Stimulated activated naive CD8-positive, alpha-beta T cell treated with anti-CD3 and anti-CD28 coated beads, Interleukin-15, Interleukin-2, amounts not matched to agents 100 ng/mL and 50 ng/mL, for 24 hours (primary cell): ENCODE results near the gene SGSM1.

Experiments
- H3K27ac Mint-ChIP-seq: one replicate; pipeline ENCODE4 v1.8.0; 2021; ENCODE audit warnings: mild to moderate bottlenecking, mixed read lengths
- H3K27me3 Mint-ChIP-seq: one replicate; pipeline ENCODE4 v1.8.0; 2021; ENCODE audit warnings: mixed read lengths
- H3K36me3 Mint-ChIP-seq: one replicate; pipeline ENCODE4 v1.8.0; 2021; ENCODE audit warnings: low read depth, mixed read lengths
- H3K4me1 Mint-ChIP-seq: one replicate; pipeline ENCODE4 v1.8.0; 2021; ENCODE audit warnings: low read depth, mixed read lengths
- H3K4me3 Mint-ChIP-seq: one replicate; pipeline ENCODE4 v1.8.0; 2021; ENCODE audit warnings: mild to moderate bottlenecking, mixed read lengths
- H3K9me3 Mint-ChIP-seq: one replicate; pipeline ENCODE4 v1.8.0; 2021; ENCODE audit warnings: mixed read lengths

SGSM1 gene

GRCh38 chr22:24845041-24845898, 39.3 kb downstream of the SGSM1 start:
- Mint-ChIP-seq H3K4me3 (no peak overlapping the region), H3K9me3 (no peaks in the 10 kb centered on the region), H3K36me3 (no peaks in the 10 kb centered on the region), H3K27me3 (no peaks in the 10 kb centered on the region), H3K27ac (no peak overlapping the region), H3K4me1 (peaks cover 8% of the 10 kb centered on the region)

GRCh38 chr22:24847490-24847889, 41.5 kb downstream of the SGSM1 start:
- peaks cover 8% of the 10 kb centered on the region for H3K4me1 Mint-ChIP-seq
- no peaks in the 10 kb centered on the region for H3K9me3 Mint-ChIP-seq
- no peaks in the 10 kb centered on the region for H3K36me3 Mint-ChIP-seq
- H3K27ac Mint-ChIP-seq = no peak overlapping the region
- no peaks in the 10 kb centered on the region for H3K27me3 Mint-ChIP-seq
- H3K4me3 Mint-ChIP-seq = no peak overlapping the region

- H3K36me3 Mint-ChIP-seq = no peaks in the 10 kb centered on the region
- no peaks in the 10 kb centered on the region for H3K9me3 Mint-ChIP-seq
- no peak overlapping the region for H3K4me3 Mint-ChIP-seq
- H3K27ac Mint-ChIP-seq = no peak overlapping the region
- H3K27me3 Mint-ChIP-seq = no peaks in the 10 kb centered on the region
- H3K4me1 Mint-ChIP-seq = peaks cover 8% of the 10 kb centered on the region
These were observed 42.7 kb downstream of the SGSM1 start for GRCh38 chr22:24848559-24849168.

GRCh38 chr22:24855794-24856193, 49.8 kb downstream of the SGSM1 start:
- no peak overlapping the region for H3K27ac Mint-ChIP-seq
- H3K36me3 Mint-ChIP-seq = no peaks in the 10 kb centered on the region
- H3K4me3 Mint-ChIP-seq = no peak overlapping the region
- H3K9me3 Mint-ChIP-seq = no peaks in the 10 kb centered on the region
- no peaks in the 10 kb centered on the region for H3K4me1 Mint-ChIP-seq
- no peaks in the 10 kb centered on the region for H3K27me3 Mint-ChIP-seq

DNA sequence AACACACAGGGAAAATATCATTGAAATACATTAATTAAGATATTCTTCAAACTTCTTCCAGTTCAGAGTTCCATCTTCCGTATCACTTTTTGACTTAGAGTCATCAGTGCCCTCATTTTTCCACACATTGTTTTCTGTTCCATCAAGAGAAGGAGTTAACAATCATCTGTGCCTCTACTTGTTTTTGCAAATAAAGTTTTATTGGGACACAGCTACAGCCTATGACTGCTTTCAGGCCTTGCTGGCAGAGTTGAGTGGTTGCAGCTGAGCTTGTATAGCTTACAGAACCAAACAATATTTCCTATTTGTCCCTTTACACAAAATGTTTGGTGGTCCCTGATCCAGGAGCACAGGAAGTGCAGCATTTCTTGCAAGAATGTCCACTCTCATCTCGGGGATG, 51.6 kb downstream of the SGSM1 start:
- no peaks in the 10 kb centered on the region for H3K27me3 Mint-ChIP-seq
- no peaks in the 10 kb centered on the region for H3K4me1 Mint-ChIP-seq
- no peak overlapping the region for H3K27ac Mint-ChIP-seq
- H3K36me3 Mint-ChIP-seq = no peaks in the 10 kb centered on the region
- no peaks in the 10 kb centered on the region for H3K9me3 Mint-ChIP-seq
- H3K4me3 Mint-ChIP-seq = no peak overlapping the region

- Mint-ChIP-seq H3K4me1 (no peaks in the 10 kb centered on the region), H3K27ac (no peak overlapping the region), H3K4me3 (no peak overlapping the region), H3K27me3 (no peaks in the 10 kb centered on the region), H3K9me3 (no peaks in the 10 kb centered on the region), H3K36me3 (no peaks in the 10 kb centered on the region)
These were observed 53.6 kb downstream of the SGSM1 start for GRCh38 chr22:24859587-24859986.

DNA sequence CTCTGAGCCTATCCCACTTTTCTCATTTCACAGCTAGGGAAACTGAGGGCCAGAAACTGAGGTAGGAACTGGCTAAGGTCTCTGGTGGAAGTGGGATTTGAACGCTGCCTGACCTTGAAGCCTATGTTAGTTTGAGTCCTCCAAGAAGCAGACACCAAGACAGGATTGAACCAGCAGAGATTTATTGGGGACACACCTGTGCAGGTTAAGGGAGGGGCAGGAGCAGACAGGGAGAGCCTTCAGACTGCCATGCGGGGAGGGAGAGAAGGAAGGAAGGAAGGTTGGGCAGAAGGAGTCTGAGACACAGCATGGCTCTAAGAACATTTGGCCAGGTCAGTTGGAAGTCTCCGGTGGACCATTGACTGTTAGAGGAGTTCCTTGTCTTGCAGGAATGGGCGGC, 59.5 kb downstream of the SGSM1 start:
- H3K4me1 Mint-ChIP-seq = no peaks in the 10 kb centered on the region
- no peaks in the 10 kb centered on the region for H3K36me3 Mint-ChIP-seq
- no peak overlapping the region for H3K27ac Mint-ChIP-seq
- no peaks in the 10 kb centered on the region for H3K9me3 Mint-ChIP-seq
- H3K27me3 Mint-ChIP-seq = no peaks in the 10 kb centered on the region
- no peak overlapping the region for H3K4me3 Mint-ChIP-seq

DNA sequence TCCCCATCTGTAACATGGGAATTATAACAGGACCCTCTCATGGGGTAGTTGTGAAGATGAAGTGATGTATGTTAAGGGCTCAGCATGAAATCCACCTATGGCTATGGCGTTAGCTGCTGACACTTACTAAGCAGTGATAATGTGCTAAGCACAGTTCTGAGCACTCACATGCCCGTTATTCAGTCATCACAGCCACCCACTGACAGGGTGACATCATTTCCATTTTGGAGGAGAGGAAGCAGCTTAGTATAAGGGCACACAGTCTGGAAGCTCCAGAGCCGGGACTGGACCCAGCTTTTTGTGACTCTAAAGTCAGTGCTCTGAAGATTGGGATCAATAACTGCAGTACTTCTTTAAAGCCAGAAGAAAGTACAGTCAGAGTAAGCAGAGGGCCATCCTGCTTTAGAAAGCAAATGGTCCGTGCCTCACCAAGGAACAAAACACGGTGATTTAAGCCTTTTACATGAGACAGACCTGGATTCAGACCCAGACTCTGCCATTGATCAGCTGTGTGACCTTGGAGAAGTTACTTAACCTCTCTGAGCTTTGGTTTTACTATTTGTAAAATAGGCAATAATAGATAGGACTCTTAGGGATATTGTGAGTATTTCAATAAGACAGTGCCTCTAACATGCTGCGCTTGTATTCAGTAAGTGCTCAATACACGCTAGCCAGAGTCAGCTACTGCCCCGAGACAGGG, 61.5 kb downstream of the SGSM1 start:
- Mint-ChIP-seq H3K4me3 (no peak overlapping the region), H3K27me3 (no peaks in the 10 kb centered on the region), H3K36me3 (no peaks in the 10 kb centered on the region), H3K4me1 (no peaks in the 10 kb centered on the region), H3K27ac (no peak overlapping the region), H3K9me3 (no peaks in the 10 kb centered on the region)

DNA sequence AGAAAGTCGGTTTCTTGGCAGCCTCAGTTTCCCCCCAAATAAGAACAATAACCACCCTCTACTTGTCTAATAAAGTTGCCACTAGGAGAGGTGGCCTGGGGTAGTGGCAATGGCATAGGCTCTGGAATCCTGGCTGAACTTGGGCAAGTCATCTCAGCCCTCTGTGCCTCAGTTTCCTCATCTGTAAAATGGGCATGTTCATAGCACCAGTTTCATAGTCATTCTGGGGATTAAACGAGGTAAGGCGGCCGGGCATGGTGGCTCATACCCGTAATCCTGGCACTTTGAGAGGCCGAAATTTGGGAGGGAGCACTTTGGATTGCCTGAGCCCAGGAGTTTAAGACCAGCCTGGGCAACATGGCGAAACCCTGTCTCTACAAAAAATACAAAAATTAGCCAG, 63.0 kb downstream of the SGSM1 start:
- no peaks in the 10 kb centered on the region for H3K27me3 Mint-ChIP-seq
- no peak overlapping the region for H3K27ac Mint-ChIP-seq

DNA sequence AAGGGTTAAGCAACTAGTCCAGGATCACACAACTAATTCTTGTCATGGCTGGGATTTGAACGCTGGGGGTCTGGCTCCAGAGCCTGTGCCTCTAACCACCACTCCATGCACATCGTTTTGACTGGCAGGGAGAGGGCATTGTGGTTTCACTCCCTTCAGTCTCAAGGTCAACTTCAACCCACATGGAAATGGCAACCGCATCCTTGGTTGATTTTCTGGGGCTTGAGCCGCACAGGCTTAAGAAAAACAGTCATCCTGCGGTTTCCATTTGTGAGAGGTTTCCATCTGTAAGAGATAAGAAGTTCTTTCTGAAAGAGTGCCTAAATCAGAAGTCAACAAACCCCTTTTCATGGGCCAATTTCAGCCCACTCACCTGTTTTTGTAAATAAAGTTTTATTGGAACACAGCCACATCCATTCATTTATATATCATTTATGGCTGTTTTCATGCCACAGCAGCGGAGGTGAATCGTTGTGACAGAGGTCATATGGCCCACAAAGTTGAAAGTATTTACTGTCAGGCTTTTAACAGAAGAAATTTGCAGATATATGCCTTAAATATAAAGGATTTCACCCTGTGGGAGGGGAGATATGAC, 65.7 kb downstream of the SGSM1 start:
- no peak overlapping the region for H3K27ac Mint-ChIP-seq
- H3K4me3 Mint-ChIP-seq = no peak overlapping the region
- H3K9me3 Mint-ChIP-seq = no peaks in the 10 kb centered on the region
- H3K36me3 Mint-ChIP-seq = no peaks in the 10 kb centered on the region
- no peaks in the 10 kb centered on the region for H3K27me3 Mint-ChIP-seq
- no peaks in the 10 kb centered on the region for H3K4me1 Mint-ChIP-seq

More for the DNA sequence above, 63.0 kb downstream of the SGSM1 start:
- H3K4me1 Mint-ChIP-seq = no peaks in the 10 kb centered on the region
- no peaks in the 10 kb centered on the region for H3K36me3 Mint-ChIP-seq
- H3K4me3 Mint-ChIP-seq = no peak overlapping the region
- no peaks in the 10 kb centered on the region for H3K9me3 Mint-ChIP-seq

DNA sequence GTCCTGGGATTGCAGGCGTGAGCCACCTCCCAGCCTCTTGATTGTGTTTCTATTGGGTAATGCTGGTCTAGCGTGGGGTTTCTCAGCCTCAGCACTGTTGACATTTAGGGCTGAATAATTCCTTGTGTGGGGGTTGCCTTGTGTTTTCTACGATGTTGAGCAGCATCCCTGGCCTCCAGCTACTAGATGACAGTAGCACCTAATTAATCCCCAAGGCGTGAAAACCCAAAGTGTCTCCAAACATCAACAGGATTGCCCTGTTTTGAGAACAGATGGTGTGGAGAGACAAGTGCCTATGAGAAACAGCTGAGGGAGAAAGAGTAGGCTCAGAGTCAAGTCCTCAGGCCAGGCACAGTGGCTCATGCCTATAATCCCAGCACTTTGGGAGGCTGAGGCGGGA, 67.2 kb downstream of the SGSM1 start:
- Mint-ChIP-seq H3K27ac (no peak overlapping the region), H3K9me3 (no peaks in the 10 kb centered on the region), H3K27me3 (no peaks in the 10 kb centered on the region), H3K4me3 (no peak overlapping the region), H3K36me3 (no peaks in the 10 kb centered on the region), H3K4me1 (no peaks in the 10 kb centered on the region)

DNA sequence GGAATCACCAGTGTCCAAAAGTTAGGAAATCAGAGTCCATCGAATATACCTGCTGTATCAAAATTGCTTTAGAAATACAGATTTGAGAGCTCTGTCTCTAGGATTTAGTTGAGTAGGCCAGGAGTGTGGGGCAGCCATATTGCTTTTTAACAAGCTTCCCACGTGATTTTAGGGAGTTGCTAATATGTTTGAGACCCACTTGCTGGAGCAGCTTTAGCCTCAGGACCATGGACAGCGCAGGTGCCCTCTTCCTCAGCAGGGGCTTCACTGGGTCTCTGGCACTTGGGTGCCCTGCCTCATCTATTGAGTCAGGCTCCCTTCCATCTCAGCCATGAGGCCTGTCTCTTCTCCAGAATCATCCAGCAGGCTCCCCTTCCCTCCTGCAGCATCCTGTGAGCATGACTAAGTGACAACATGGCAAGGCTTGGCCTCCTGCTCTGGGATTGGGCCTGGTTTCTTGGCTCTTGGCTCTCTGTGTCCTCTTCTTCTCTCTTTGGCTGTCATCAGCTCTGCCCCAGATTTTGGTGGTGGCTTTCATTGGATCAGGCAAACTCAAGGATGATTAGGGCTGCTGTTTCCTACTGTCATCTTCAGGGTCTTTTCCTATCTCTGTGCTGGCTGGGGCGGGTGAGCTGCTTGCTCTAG, 70.0 kb downstream of the SGSM1 start:
- no peaks in the 10 kb centered on the region for H3K36me3 Mint-ChIP-seq
- H3K4me3 Mint-ChIP-seq = no peak overlapping the region
- H3K27me3 Mint-ChIP-seq = no peaks in the 10 kb centered on the region
- no peaks in the 10 kb centered on the region for H3K4me1 Mint-ChIP-seq
- H3K9me3 Mint-ChIP-seq = no peaks in the 10 kb centered on the region
- no peak overlapping the region for H3K27ac Mint-ChIP-seq

DNA sequence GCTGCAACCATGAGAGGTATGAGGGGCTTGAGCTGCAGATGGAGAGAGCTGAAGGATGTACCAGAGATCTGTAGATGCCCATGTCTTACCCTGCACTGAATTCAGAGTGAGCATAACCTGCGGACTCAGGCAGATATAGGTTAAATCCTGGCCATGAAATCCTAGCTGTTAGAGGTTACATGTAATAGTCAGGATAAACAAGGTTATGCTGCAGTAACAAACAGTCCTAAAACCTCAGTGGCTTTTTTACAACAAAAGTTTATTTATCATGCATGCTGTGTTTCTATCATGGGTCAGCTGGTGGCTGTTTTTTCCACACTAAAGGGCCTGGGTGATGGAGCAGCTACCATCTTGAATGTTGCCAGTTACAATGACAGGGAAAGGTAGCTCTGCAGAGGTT, 70.7 kb downstream of the SGSM1 start:
- no peaks in the 10 kb centered on the region for H3K4me1 Mint-ChIP-seq
- no peak overlapping the region for H3K27ac Mint-ChIP-seq
- H3K9me3 Mint-ChIP-seq = no peaks in the 10 kb centered on the region
- H3K4me3 Mint-ChIP-seq = no peak overlapping the region
- H3K27me3 Mint-ChIP-seq = no peaks in the 10 kb centered on the region
- no peaks in the 10 kb centered on the region for H3K36me3 Mint-ChIP-seq

GRCh38 chr22:24878969-24879368, 73.0 kb downstream of the SGSM1 start:
- H3K27ac Mint-ChIP-seq = no peak overlapping the region
- H3K9me3 Mint-ChIP-seq = no peaks in the 10 kb centered on the region
- no peaks in the 10 kb centered on the region for H3K4me1 Mint-ChIP-seq
- no peak overlapping the region for H3K4me3 Mint-ChIP-seq
- H3K36me3 Mint-ChIP-seq = no peaks in the 10 kb centered on the region
- no peaks in the 10 kb centered on the region for H3K27me3 Mint-ChIP-seq

- H3K4me3 Mint-ChIP-seq = no peak overlapping the region
- H3K36me3 Mint-ChIP-seq = no peaks in the 10 kb centered on the region
- H3K9me3 Mint-ChIP-seq = no peaks in the 10 kb centered on the region
- H3K27me3 Mint-ChIP-seq = no peaks in the 10 kb centered on the region
- no peak overlapping the region for H3K27ac Mint-ChIP-seq
- H3K4me1 Mint-ChIP-seq = no peaks in the 10 kb centered on the region
These were observed 77.4 kb downstream of the SGSM1 start for GRCh38 chr22:24883432-24883831.
